Body of pancreas (tissue), 4 donors: ENCODE measurements around the gene ARID1B. TPM values are rescaled to one million over a fixed set of nuclear protein-coding genes. Genes with fewer than 3 reads are reported as not detected.

Experiments used
- ATAC-seq: fragments of 150-250 bp; one replicate; pipeline ENCODE4 v1.9.1; 2016
- DNase-seq, 4 donors: peaks; one replicate each; pipeline ENCODE4 v3.0.0-alpha.2; 2019
- H3K27ac ChIP-seq, 4 donors: fragments of 200-600 bp; sonication (generic); 1 replicate in 3 of 4; 2 replicates in 1 of 4; pipeline versions ENCODE4 v1.5.1 to v1.6.1; 2016 to 2019; ENCODE audit warnings: mild to moderate bottlenecking in 1 of 4, mixed read lengths in 1 of 4, moderate library complexity in 1 of 4
- H3K27me3 ChIP-seq, 2 donors: fragments of 200-600 bp; sonication (generic); one replicate each; pipeline ENCODE4 v1.6.0; 2016; ENCODE audit warnings: mild to moderate bottlenecking in 1 of 2
- H3K36me3 ChIP-seq, 2 donors: fragments of 200-600 bp; sonication (generic); replicated peaks in 1 of 2; 2 replicates each; pipeline ENCODE4 v1.5.1; 2016; ENCODE audit warnings: low read depth in 2 of 2; ENCODE audit not compliant: insufficient read depth in 1 of 2
- H3K4me1 ChIP-seq: fragments of 200-600 bp; sonication (generic); one replicate; pipeline ENCODE4 v1.6.0; 2016
- H3K4me3 ChIP-seq, 2 donors: fragments of 200-600 bp; sonication (generic); 1 replicate in 1 of 2; 2 replicates in 1 of 2; pipeline ENCODE4 v1.5.1; 2016 to 2019
- H3K9me3 ChIP-seq, 3 donors: fragments of 200-600 bp; sonication (generic); 1 replicate in 2 of 3; 2 replicates in 1 of 3; pipeline ENCODE4 v1.5.1; 2016
- POLR2A ChIP-seq, 3 donors: fragments of 450-650 bp; IDR thresholded peaks; one replicate each; pipeline ENCODE4 v1.6.1; 2016; ENCODE audit warnings: antibody characterized with exemption in 3 of 3, mild to moderate bottlenecking in 2 of 3
- WGBS, 2 donors: methylation state at CpG; one replicate each; pipeline ENCODE4 v1.1.5; 2017; 5-methylcytosine and 5-hydroxymethylcytosine counted together
- intact Hi-C: fragments of 100-400 bp; cut with DNase I; formaldehyde crosslinking; loops from one replicate; pipeline ENCODE4 v1.15.1; 2023
- total RNA-seq, 2 donors: library from RNA; depleted of rRNA; stranded (reverse); fragments of >200 nt; gene quantifications; one replicate each; pipeline ENCODE4 v1.1.0, GENCODE V29; 2016
- TF ChIP-seq, protein P1 (sequence below), 7 experiments: fragments of 450-650 bp in 4 of 7; fragments of 200-600 bp in 3 of 7; sonication (generic) in 3 of 7; IDR thresholded peaks; one replicate each; pipeline ENCODE4 v1.5.1; 2016 to 2019; ENCODE audit warnings: antibody characterized with exemption in 7 of 7

The ARID1B gene
- total RNA-seq, 2 donors from 2014 or later = 71.5 to 85.1 TPM

DNA sequence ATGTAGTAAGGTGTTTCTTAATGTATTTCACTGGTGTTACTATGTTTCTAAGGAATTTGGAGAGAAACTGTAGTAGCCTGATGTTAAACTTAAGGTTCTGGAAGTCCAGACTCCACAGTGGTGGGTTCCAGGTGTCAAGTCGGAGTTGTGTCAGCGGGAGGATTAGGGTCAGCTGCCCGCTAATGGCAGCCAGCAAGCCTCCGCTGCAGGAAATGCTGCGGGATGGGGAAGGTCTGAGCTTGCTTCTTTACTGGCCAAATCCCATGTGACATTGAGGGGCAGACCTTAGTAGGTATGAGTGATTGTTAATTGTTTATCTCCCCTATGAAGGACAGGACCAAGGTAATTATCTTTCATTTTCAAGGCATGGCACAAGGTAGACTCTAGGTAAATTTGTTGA lies 3.7 kb upstream of the ARID1B start:
- WGBS, 2 donors = 93 to 95% methylated on average over 5 of the region's 5 CpGs
- intact Hi-C loops = loop anchor here (10.0 kb wide), 1 partner anchor 209 kb away; no protein-coding TSS in a partner anchor
- Histone ChIP-seq H3K27me3 (no peaks in the 10 kb centered on the region), H3K27ac (no peak overlapping the region), H3K9me3 (no peaks in the 10 kb centered on the region), H3K4me1 (peaks cover 6% of the 10 kb centered on the region), H3K36me3 (no peaks in the 10 kb centered on the region), H3K4me3 (no peak overlapping the region)
- ATAC-seq (no peak), DNase-seq (no peak)
- no peak for TF ChIP-seq POLR2A (IDR thresholded peaks at IDR 0.05)
- TF ChIP-seq, protein P1, sequence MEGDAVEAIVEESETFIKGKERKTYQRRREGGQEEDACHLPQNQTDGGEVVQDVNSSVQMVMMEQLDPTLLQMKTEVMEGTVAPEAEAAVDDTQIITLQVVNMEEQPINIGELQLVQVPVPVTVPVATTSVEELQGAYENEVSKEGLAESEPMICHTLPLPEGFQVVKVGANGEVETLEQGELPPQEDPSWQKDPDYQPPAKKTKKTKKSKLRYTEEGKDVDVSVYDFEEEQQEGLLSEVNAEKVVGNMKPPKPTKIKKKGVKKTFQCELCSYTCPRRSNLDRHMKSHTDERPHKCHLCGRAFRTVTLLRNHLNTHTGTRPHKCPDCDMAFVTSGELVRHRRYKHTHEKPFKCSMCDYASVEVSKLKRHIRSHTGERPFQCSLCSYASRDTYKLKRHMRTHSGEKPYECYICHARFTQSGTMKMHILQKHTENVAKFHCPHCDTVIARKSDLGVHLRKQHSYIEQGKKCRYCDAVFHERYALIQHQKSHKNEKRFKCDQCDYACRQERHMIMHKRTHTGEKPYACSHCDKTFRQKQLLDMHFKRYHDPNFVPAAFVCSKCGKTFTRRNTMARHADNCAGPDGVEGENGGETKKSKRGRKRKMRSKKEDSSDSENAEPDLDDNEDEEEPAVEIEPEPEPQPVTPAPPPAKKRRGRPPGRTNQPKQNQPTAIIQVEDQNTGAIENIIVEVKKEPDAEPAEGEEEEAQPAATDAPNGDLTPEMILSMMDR (IDR thresholded peaks at IDR 0.05) = no peak

DNA sequence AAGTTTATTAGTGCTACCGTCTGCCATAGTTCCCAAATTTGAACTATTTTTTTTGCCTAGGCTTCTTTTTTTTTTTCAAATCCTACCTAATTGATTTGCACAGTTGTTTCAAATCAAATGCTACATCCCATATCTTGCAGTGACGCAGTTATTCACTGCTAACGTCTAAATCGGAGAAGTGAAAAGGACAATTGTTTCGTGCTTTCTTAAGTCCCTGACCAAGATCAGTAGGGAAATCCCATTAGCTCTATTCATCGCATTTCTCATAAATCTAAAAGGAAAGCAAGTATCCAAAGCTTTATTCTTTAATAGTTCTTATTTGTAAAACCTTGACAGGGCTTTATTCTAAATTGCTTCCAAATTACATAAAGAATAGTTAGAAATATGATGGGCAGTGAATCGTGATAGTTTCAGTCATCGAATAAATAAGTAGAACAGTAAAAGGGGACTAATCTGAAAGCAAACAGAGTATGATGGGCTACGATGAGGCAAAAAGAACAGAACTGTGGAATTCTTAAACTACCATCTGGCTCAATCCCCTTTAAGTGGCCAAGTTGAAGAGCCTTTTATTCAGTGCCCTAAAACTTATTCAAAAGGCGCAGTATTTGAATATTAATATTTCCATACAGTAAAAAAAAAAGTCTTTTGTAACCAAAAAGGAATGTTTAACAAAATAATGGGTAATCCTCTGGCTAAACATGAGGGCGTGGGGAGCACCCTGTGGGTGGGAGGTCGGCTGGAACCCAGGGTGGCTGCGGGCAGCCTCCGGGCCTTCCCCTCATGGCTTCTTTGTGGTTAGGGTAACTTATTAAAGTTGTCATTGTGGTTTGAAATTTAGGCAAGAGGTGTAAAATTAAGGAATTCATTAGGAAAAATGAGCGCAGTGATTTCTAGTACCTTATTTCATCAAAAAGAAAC lies 3.0 kb upstream of the ARID1B start:
- Histone ChIP-seq H3K4me1 (peaks cover 6% of the 10 kb centered on the region), H3K27ac (no peak overlapping the region), H3K4me3 (no peak overlapping the region), H3K36me3 (no peaks in the 10 kb centered on the region), H3K27me3 (no peaks in the 10 kb centered on the region), H3K9me3 (no peaks in the 10 kb centered on the region)
- WGBS, 2 donors = 82% methylated on average over 15 of the region's 15 CpGs
- intact Hi-C loops = loop anchor here (10.0 kb wide), 1 partner anchor 209 kb away; no protein-coding TSS in a partner anchor
- no peak for ATAC-seq
- DNase-seq = no peak
- no peak for TF ChIP-seq POLR2A (IDR thresholded peaks at IDR 0.05)
- TF ChIP-seq, protein P1 (IDR thresholded peaks at IDR 0.05) = no peak

DNA sequence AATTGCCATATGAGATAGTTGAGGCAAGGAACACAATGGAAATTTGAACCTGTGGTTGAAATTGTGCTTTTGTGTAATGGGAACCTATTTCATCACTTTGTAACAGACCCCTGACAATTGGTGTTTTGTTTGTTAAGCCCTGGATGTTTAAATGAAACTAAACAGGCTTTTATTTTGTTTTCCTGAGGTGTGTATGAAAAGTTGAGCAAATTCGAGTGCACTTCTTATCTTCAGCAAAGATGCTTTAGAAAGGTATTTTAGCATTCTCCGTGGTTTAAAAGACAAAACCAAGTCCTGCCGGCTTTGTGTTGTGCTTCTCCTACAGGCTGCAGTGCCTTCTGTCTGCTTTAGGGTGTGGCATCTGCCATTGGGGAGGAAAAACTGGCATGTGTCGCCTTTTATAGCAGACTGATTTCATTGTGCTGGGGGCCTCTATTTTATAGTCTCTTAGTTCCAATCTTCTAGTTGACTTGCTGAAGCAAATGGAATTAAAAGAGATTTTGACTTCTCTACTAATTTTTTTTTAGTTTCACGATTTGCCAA lies 2.2 kb upstream of the ARID1B start:
- peak overlapping the region in 1 of 4 donors; percentile 9 for H3K27ac ChIP-seq
- no peak overlapping the region for H3K4me3 ChIP-seq
- DNase-seq (no peak), ATAC-seq (no peak)
- intact Hi-C loops = loop anchor here (5.0 to 10.0 kb wide), 2 partner anchors 88 to 210 kb away; no protein-coding TSS in a partner anchor
- no peaks in the 10 kb centered on the region for H3K36me3 ChIP-seq
- H3K9me3 ChIP-seq = no peaks in the 10 kb centered on the region
- no peaks in the 10 kb centered on the region for H3K27me3 ChIP-seq
- WGBS, 2 donors = 66 to 81% methylated on average over 5 of the region's 5 CpGs
- TF ChIP-seq, protein P1 (IDR thresholded peaks at IDR 0.05) = no peak
- no peak for TF ChIP-seq POLR2A (IDR thresholded peaks at IDR 0.05)
- peaks cover 6% of the 10 kb centered on the region for H3K4me1 ChIP-seq

DNA sequence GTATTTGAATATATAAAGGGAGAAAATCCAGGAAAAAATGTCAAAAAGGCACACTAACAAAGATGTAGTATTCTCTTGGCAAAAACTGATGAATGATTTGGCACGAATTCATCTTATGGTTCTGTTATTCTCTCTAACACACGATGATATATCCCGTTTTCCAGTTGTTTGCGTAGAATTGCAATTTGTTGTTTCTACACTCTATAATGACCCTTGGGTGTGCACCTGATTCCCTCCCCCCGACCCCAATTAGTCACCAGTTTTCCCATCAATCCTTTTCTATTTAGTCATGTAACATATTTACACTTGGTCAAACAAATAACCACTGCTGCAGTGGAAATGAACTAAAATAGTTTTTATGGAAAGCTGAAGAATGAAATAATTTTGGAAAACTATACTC lies 1.5 kb upstream of the ARID1B start:
- no peak for DNase-seq
- Histone ChIP-seq H3K9me3 (no peaks in the 10 kb centered on the region), H3K36me3 (no peaks in the 10 kb centered on the region), H3K27me3 (no peaks in the 10 kb centered on the region), H3K27ac (peak overlapping the region in 2 of 4 donors; percentile 98 to 99), H3K4me1 (peaks cover 9% of the 10 kb centered on the region), H3K4me3 (no peak overlapping the region)
- ATAC-seq = no peak
- TF ChIP-seq POLR2A (IDR thresholded peaks at IDR 0.05) = no peak
- intact Hi-C loops = loop anchor here (5.0 to 10.0 kb wide), 2 partner anchors 88 to 211 kb away; no protein-coding TSS in a partner anchor
- 30 to 32% methylated on average over 5 of the region's 5 CpGs for WGBS, 2 donors

DNA sequence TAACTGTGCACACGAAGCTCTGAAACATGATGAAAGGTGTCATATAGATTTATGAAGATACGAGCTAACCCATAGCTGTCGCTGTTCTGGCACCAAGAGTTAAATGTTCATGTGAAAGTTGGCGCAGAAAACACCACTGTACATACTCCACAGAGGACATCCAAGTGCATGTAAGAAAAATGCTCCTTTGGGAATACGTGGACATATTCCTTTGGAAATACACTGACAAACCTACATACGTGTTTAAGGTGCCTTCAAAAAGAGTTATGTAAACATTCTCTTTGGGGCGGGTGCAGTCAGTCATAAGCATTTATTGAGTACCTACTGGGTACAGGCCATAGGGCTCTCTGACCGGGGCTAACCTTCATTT lies 723 bp upstream of the ARID1B start:
- peak in 2 of 4 donors; percentile 19 to 28 for DNase-seq
- WGBS, 2 donors = 0 to 2% methylated on average over 8 of the region's 8 CpGs
- TF ChIP-seq, protein P1 (IDR thresholded peaks at IDR 0.05) = peak in 1 of 7 experiments; percentile 11
- no peak for TF ChIP-seq POLR2A (IDR thresholded peaks at IDR 0.05)
- intact Hi-C loops = loop anchor here (5.0 to 10.0 kb wide), 2 partner anchors 89 to 212 kb away; no protein-coding TSS in a partner anchor
- Histone ChIP-seq H3K27ac (peak overlapping the region; percentile 95 to 99 (median 98)), H3K27me3 (no peaks in the 10 kb centered on the region), H3K9me3 (no peaks in the 10 kb centered on the region), H3K4me1 (peaks cover 16% of the 10 kb centered on the region), H3K36me3 (no peaks in the 10 kb centered on the region), H3K4me3 (peak overlapping the region in 1 of 2 donors; percentile 13)
- ATAC-seq = no peak
